Measurements from ENCODE around the gene ZBTB7B. TPM values are rescaled to one million over a fixed set of nuclear protein-coding genes. Genes with fewer than 3 reads are reported as not detected.
"Not testable (repeated sequence)": the region's sequence is repeated elsewhere in the genome, so short reads cannot be mapped to it uniquely, and the experiment has no call there.

Gene ZBTB7B
- total RNA-seq, 1 donor from 2014 or later, result 24.6 TPM

DNA sequence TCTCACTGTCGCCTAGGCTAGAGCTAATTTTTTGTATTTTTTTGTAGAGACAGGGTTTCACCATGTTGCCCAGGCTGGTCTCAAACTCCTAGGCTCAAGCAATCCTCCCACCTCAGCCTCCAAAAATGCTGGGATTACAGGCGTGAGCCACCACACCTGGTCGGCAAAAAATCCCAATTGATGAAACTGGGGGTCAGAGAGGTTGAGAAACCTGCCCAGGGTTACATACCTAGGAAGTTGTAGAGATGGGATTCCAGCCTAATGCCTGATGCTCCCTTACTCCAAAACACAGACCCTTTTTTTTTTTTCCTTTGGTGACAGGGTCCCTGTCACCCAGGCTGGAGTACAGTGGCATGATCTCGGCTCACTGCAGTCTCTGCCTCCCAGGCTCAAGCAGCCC is 15.9 kb upstream of the ZBTB7B start:
- DNase-seq (ENCODE audit: low read depth), result not testable (repeated sequence)

DNA sequence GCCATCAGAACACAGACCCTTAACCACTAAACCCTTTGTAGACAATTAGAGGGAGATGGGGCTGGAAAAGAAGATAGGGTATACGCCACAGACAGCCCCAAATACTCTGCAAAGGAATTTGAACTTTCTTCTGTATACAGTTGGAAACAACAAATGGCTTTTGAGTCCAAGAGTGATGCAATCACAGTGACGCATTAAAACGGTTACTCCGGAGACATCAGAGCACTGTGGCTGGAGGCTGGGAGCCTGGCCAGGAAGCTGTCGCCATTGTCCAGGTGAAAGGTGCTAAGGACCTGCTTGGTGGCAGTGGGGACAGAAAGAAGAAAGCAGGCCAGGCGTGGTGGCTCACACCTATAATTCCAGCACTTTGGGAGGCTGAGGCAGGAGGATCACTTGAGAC is 15.3 kb upstream of the ZBTB7B start:
- DNase-seq (ENCODE audit: low read depth), result no peak

DNA sequence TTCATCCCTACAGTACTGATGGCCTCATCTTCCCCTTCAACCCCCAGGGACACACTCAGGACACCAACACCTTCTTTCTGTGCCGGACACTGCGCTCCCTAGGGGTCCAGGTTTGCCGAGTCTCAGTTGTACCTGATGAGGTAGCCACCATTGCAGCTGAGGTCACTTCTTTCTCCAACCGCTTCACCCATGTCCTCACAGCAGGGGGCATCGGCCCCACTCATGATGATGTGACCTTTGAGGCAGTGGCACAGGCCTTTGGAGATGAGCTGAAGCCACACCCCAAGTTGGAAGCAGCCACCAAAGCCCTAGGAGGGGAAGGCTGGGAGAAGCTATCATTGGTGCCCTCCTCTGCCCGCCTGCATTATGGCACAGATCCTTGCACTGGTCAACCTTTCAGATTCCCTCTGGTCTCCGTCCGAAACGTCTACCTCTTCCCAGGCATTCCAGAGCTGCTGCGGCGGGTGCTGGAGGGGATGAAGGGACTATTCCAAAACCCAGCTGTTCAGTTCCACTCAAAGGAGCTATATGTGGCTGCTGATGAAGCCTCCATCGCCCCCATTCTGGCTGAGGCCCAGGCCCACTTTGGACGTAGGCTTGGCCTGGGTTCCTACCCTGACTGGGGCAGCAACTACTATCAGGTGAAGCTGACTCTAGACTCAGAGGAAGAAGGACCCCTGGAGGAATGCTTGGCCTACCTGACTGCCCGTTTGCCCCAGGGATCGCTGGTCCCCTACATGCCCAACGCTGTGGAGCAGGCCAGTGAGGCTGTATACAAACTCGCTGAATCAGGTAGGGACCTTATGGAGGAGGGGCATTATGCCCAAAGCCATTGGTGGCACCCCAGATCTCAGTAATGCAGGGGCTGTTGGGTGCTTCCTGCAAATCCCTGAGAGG is 14.3 kb upstream of the ZBTB7B start:
- DNase-seq (ENCODE audit: low read depth), result no peak

- DNase-seq (ENCODE audit: low read depth), result no peak
Measured at GRCh38 chr1:154989195-154989860, 13.3 kb upstream of the ZBTB7B start.

DNA sequence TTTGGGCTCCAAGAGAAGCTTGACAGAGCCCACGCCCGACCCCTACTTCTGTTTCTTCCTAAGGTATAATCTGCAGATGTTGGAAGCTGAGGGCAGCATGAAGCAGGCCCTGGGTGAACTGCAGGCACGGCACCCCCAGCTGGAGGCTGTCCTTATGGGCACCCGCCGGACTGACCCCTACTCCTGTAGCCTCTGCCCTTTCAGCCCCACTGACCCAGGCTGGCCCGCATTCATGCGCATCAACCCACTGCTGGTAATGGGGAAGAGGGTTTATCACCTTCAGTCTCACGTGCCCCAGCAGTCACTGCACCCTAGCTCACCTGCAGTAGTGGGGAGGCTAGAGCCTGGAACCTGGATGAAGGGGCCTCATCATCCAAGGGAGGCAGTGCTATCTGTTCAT is 12.3 kb upstream of the ZBTB7B start:
- no peak for DNase-seq (ENCODE audit: low read depth)

- DNase-seq (ENCODE audit: low read depth), result no peak
Measured at GRCh38 chr1:154992721-154993571, 9.7 kb upstream of the ZBTB7B start.

DNA sequence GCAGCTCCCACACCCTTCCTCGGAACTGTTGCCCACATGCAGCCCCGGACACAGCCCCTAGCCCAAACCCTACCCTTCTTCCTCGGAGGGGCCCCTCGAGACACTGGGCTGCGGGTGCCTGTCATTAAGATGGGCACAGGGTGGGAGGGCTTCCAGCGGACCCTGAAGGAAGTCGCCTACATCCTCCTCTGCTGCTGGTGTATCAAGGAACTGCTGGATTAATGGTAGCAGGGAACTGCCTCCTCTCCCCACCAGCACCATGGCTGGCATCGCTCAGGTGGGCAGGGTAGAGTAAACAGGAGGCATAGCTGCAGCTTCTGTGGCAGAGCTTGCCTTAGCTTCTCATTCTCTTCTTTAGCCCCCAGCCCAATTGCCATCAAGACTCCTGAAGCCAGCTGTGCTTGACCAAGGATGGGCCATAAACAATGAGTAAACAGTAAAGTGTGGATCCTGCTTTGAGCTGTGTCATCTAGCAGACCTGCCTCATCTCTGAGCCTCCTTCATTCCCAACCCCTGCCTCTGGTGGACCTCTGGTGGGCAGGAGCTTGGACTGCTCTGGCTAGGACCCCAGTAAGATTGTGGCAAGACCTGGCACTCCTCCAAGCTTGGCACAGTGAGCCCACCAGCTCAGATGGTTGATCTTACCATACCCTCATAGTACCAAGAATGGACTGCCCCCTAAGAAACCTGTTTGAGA is 8.9 kb upstream of the ZBTB7B start, which contains the start of gene LENEP:
Gene LENEP (plus strand): TSS at position 15 of the 697 bp plus-strand sequence. CDS start 22 bp downstream, at position 37.
- no peak for DNase-seq (ENCODE audit: low read depth)

GRCh38 chr1:154994269-154994587 is 8.4 kb upstream of the ZBTB7B start:
- no peak for DNase-seq (ENCODE audit: low read depth)

DNA sequence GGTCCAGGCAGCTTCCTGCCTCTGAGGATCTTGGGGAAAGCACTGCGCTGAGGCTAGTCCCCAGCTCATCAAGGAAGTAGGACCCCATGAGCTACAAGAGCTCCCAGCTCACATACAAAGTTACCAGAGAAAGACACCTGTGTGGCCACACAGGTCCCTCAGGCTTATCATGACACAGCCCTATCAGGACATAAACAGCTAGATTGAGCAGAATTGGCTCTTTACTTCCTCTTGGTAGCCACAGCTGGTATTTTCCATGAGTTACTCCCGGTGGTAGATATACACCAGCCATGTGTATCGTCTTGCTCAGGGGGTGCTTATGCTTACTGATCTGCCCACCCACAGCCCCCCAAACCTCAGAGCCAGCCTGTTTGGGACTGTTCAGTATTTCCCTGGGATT is 8.0 kb upstream of the ZBTB7B start:
- DNase-seq (ENCODE audit: low read depth), result no peak

- peak; percentile 74 for DNase-seq (ENCODE audit: low read depth)
Measured at GRCh38 chr1:154995301-154995983, 7.2 kb upstream of the ZBTB7B start.

GRCh38 chr1:154996966-154997701 is 5.5 kb upstream of the ZBTB7B start:
- DNase-seq (ENCODE audit: low read depth), result no peak

DNA sequence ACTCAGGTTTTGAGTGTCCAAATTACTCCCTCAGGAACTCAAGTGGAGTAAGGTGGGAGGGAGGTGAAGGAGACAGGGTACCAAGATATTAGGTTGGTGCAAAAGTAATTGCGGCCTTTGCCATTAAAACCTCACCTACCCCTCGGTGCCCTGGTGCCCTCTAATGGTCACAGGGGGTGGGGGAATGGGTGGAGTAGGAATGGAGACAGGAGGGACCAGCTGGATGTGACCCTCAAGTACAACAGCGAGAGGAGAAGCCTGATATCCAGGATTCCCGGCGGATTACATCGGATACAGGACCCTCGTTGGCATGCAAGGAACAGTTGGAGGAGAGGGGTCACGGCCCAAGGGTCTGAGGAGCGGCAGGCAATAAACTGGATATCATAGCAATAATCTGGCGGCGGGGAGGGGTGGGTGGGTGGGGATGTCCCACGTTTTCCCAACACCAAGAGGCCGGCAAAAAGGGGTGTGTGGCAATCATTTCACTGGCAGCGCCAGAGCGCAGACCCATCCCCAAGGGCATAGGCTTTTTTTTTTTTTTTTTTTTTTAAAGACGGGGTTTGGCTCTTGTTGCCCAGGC is 4.3 kb upstream of the ZBTB7B start:
- DNase-seq (ENCODE audit: low read depth), result no peak

GRCh38 chr1:154998818-154999570 is 3.6 kb upstream of the ZBTB7B start:
- DNase-seq (ENCODE audit: low read depth), result peak; percentile 71

GRCh38 chr1:154999571-155000410 is 2.8 kb upstream of the ZBTB7B start:
- no peak for DNase-seq (ENCODE audit: low read depth)

GRCh38 chr1:155000411-155000725 is 2.2 kb upstream of the ZBTB7B start:
- no peak for DNase-seq (ENCODE audit: low read depth)

DNA sequence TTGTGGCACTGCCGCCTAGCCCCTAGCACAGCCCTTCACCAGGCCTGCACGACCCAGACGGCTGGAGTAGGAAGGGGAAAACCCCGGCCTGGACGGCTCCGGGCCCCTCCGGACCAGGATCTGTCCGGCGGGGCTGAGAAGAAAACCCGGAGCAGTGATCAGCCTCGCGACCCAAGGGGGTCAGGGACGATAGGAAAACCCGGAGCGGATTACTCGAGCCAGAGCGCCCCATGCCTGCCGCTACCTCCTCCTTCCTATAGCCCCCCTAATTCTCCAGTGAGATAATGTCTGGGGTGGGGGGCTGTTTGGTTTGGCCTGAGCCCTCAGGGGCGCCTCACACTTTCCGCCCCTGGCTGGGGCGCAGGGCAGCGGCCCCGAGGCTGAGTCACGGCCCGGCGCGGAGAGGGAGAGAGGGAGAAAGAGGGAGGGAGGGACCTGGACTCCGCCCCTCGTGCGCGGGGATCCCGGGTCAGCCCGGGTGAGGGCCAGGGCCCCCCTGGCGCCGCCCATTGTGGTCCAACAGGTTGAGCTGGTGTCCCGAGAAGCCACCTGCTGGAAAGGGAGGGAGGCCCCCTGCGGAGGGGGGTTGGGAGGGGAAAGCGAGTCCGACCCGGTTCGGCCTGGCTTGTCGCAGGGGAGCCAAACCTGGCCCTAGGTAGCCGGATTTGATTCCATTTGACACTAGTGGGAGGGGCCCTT is 1.7 kb upstream of the ZBTB7B start:
- peak; percentile 94 for DNase-seq (ENCODE audit: low read depth)

DNA sequence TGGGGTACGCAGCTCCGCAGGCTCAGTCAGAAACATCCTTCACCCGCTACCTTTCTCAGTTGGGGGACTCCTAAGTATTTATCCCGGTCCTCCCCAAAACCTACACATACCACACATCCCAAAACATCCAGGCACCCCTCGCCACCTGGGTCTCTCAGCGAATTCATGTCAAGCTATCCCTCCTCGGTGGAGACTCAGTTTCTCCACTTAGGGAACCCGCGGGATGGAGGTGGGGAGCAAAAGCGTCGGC is 1.3 kb upstream of the ZBTB7B start:
- no peak for DNase-seq (ENCODE audit: low read depth)
